Smooth muscle cell of the coronary artery (primary cell): ENCODE results near the gene AOC2. TPM values are rescaled to one million over a fixed set of nuclear protein-coding genes. Genes with fewer than 3 reads are reported as not detected.

Experiments used
- total RNA-seq: library from RNA; depleted of rRNA; stranded (reverse); fragments of >200 nt; gene quantifications from 2 replicates; pipeline ENCODE4 v1.2.3, GENCODE V29; 2014; ENCODE audit warnings: low replicate concordance

The AOC2 gene, protein sequence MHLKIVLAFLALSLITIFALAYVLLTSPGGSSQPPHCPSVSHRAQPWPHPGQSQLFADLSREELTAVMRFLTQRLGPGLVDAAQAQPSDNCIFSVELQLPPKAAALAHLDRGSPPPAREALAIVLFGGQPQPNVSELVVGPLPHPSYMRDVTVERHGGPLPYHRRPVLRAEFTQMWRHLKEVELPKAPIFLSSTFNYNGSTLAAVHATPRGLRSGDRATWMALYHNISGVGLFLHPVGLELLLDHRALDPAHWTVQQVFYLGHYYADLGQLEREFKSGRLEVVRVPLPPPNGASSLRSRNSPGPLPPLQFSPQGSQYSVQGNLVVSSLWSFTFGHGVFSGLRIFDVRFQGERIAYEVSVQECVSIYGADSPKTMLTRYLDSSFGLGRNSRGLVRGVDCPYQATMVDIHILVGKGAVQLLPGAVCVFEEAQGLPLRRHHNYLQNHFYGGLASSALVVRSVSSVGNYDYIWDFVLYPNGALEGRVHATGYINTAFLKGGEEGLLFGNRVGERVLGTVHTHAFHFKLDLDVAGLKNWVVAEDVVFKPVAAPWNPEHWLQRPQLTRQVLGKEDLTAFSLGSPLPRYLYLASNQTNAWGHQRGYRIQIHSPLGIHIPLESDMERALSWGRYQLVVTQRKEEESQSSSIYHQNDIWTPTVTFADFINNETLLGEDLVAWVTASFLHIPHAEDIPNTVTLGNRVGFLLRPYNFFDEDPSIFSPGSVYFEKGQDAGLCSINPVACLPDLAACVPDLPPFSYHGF
- 0.23 and 0.30 TPM in 2 replicates for total RNA-seq

DNA sequence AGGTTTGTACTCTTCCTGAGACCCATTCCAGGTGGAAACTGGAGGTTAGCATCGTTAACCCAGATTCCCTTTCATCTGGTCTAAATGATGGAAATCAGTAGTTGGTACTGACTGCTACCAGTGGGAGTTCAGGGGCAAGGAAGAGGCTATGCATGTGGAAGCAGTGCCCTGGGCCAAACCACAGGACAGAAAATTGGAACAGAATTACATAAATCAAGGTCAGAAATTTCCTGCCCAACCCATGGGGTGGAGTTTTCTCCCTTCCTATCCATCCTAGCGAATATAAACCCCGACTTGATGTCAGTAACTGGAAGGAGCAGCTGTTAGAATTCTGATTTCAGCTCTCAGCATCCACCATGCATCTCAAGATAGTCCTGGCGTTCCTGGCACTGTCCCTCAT is at the start of gene AOC2:
Gene AOC2 (plus strand): TSS at position 310 of the 400 bp plus-strand sequence. CDS start 47 bp downstream, at position 357.

DNA sequence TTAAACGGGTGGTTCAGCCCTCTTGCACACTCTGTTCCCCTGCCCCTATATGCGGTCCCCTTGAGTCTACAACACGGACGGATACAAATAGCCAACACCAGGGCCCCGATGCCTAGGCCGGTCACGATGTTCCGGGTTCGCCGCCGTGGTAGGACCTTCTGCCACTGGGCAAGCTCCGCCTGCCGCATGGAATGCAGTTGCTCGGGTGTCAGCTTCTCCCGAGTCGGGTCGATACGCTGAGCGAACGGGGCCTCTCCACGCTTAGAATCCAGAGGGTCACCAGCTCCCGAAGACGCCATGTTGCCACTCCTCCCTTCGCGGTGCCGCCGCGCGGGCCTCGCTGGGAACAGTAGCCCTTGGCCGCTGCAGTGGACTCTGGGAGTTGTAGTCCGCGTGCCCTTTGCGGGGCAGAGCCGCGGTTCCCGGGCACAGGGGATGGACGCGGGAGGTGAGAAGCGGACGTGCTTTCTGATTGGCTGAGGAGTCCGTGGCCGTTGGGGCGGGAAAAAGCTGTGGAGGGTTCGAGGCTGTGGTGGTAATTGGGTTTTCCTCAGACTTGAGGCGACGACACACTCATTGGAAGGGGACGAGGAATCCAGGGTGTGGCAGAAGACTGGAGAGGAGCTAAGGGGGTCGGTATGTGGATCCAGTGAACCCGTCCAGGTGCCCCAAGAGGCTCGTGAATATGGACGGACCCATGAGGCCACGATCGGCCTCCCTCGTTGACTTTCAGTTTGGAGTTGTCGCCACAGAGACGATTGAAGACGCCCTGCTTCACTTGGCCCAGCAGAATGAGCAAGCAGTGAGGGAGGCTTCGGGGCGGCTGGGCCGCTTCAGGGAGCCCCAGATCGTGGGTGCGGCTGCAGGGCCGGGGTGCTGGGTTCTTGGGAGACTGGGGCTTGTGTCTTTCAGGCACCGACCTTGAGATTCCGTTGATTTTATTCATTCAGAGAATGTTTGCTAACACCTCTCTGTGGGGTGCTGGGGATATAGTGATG is 45.7 kb upstream of the AOC2 start, which contains the start of the genes CNTD1 and COA3:
Gene CNTD1 (plus strand): TSS at position 479 of the 998 bp plus-strand sequence. CDS start 207 bp downstream, at position 686.
Gene COA3 (minus strand): TSS at position 322 of the 998 bp plus-strand sequence. CDS start 23 bp downstream, at position 299.

DNA sequence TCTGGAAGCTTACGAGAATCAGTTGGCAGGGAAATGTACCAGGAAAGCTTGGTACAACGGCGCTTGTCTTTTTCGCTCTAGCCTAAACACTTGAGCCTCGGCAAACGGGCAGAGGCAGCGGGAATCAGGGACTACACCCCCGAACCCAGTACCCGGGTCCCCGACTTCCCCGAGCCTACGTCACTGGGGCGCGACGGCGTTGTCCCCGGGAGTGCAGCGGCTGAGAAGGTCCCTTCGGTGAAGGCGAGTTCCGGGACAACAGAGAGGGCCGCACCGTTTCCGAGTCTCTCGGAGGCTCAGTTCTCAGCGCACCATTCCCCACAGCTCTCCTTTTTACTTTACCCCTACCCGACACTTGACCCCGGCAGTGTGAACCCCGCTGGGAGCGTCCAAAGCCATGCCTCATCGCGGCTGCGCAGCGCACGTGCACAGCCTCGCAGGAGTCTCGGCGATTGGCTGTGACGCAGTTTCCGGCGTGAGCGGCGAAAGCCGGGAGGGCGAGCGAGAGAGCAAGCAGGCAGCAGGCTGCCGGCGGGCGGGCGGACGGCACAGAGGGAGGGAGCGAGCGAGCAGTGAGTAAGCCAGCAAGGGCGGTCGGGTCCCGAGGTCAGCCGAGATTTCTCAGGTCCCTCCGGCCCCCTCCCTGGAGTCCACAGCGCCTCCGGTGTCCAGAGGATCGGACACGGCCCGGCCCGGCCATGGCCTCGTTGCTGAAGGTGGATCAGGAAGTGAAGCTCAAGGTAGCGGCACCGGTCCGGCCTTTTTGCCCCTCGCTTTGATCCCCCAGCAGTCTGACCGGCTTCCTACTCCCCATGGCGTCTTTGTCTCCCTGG is 11.2 kb upstream of the AOC2 start, which contains the start of gene PSME3:
Gene PSME3 (plus strand): TSS at position 464 of the 833 bp plus-strand sequence. CDS start 235 bp downstream, at position 699.

DNA sequence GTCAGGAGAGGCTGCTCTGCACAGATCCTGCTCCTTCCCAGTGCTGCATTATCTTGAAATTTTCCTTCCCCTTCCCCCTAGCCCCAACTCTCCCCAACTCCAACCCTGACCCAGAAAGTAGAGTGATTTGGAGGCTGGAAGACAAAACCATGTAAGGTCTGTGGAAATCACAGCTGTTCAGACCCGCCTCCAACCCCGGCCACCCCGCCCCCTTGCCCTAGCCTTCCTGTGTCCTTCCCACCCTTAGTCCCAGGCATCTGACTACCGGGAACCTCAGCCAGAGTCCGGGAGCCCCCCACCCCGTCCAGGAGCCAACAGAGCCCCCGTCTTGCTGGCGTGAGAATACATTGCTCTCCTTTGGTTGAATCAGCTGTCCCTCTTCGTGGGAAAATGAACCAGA is 6.6 kb downstream of the AOC2 start, which contains the start of gene AOC3:
Gene AOC3 (plus strand): TSS at position 246 of the 400 bp plus-strand sequence. CDS start 145 bp downstream, at position 391.

Other genes with a start within 250 kb of the AOC2 start
- 56.1 and 95.8 TPM in 2 replicates for gene RETREG3, start 235.2 kb upstream of the AOC2 start, total RNA-seq
- 21.9 and 23.5 TPM in 2 replicates for gene TUBG1, start 234.9 kb upstream of the AOC2 start, total RNA-seq
- 5.4 and 6.8 TPM in 2 replicates for gene TUBG2, start 185.3 kb upstream of the AOC2 start, total RNA-seq
- gene PLEKHH3, start 167.6 kb upstream of the AOC2 start, total RNA-seq: 9.1 and 10.9 TPM in 2 replicates
- 1.3 and 4.3 TPM in 2 replicates for gene CCR10, start 162.7 kb upstream of the AOC2 start, total RNA-seq
- gene CNTNAP1, start 162.0 kb upstream of the AOC2 start, total RNA-seq: 24.3 and 26.6 TPM in 2 replicates
- 6.7 and 31.2 TPM in 2 replicates for gene EZH1, start 99.5 kb upstream of the AOC2 start, total RNA-seq
- 0.30 TPM in 1 of 2 replicates, not detected in the other for gene RAMP2, start 83.4 kb upstream of the AOC2 start, total RNA-seq
- gene VPS25, start 71.1 kb upstream of the AOC2 start, total RNA-seq: 53.2 and 64.7 TPM in 2 replicates
- gene WNK4, start 64.0 kb upstream of the AOC2 start, total RNA-seq: 0.12 and 1.6 TPM in 2 replicates
- gene COA3, start 45.9 kb upstream of the AOC2 start, total RNA-seq: 61.5 and 63.4 TPM in 2 replicates
- 0.30 TPM in 1 of 2 replicates, not detected in the other for gene CNTD1, start 45.7 kb upstream of the AOC2 start, total RNA-seq
- 150 and 195 TPM in 2 replicates for gene BECN1, start 20.3 kb upstream of the AOC2 start, total RNA-seq
- gene PSME3, start 11.2 kb upstream of the AOC2 start, total RNA-seq: 32.3 and 68.3 TPM in 2 replicates
- 0.23 and 0.94 TPM in 2 replicates for gene AOC3, start 6.6 kb downstream of the AOC2 start, total RNA-seq
- gene G6PC1, start 56.2 kb downstream of the AOC2 start, total RNA-seq: not detected in 2 replicates
- gene AARSD1, start 119.9 kb downstream of the AOC2 start, total RNA-seq: 30.8 and 33.9 TPM in 2 replicates
- gene PTGES3L, start 135.5 kb downstream of the AOC2 start, total RNA-seq: 1.1 TPM in 1 of 2 replicates, not detected in the other
- 10.7 and 12.1 TPM in 2 replicates for gene RUNDC1, start 136.0 kb downstream of the AOC2 start, total RNA-seq
- 1,818 and 2,251 TPM in 2 replicates for gene RPL27, start 153.8 kb downstream of the AOC2 start, total RNA-seq
- gene IFI35, start 162.2 kb downstream of the AOC2 start, total RNA-seq: 17.7 and 20.4 TPM in 2 replicates
- gene VAT1, start 177.8 kb downstream of the AOC2 start, total RNA-seq: 139 and 934 TPM in 2 replicates
- gene RND2, start 180.7 kb downstream of the AOC2 start, total RNA-seq: 0.53 and 0.82 TPM in 2 replicates